IPS-NIHi7 (cell line): Measurements from ENCODE around the gene CRCP.
A peak's percentile ranks its signal among the peaks of the same experiment; 100 is the strongest.
"Not testable (repeated sequence)": the region's sequence is repeated elsewhere in the genome, so short reads cannot be mapped to it uniquely, and the experiment has no call there.

Experiments
- DNase-seq: peaks from one replicate; pipeline ENCODE4 v3.0.0; 2012; ENCODE audit warnings: mixed read lengths; ENCODE audit errors: extremely low spot score

CRCP gene

GRCh38 chr7:66108410-66108809, 6.2 kb upstream of the CRCP start:
- not testable (repeated sequence) for DNase-seq

- no peak for DNase-seq
Observed at GRCh38 chr7:66110856-66111255, 3.8 kb upstream of the CRCP start.

- DNase-seq, result not testable (repeated sequence)
Observed at GRCh38 chr7:66116680-66117420, 2.2 kb downstream of the CRCP start.

- DNase-seq, result no peak
Observed at GRCh38 chr7:66118603-66119002, 4.0 kb downstream of the CRCP start.

GRCh38 chr7:66119245-66119850, 4.7 kb downstream of the CRCP start:
- no peak for DNase-seq

- DNase-seq, result no peak
Observed at GRCh38 chr7:66123175-66123528, 8.5 kb downstream of the CRCP start.

- not testable (repeated sequence) for DNase-seq
Observed at GRCh38 chr7:66124569-66124861, 9.9 kb downstream of the CRCP start.

GRCh38 chr7:66125052-66125694, 10.5 kb downstream of the CRCP start:
- no peak for DNase-seq

- DNase-seq, result not testable (repeated sequence)
Observed at GRCh38 chr7:66125781-66126352, 11.2 kb downstream of the CRCP start.

GRCh38 chr7:66127172-66127571, 12.5 kb downstream of the CRCP start:
- not testable (repeated sequence) for DNase-seq

GRCh38 chr7:66138994-66139752, 24.5 kb downstream of the CRCP start:
- DNase-seq, result no peak

- peak; percentile 36 for DNase-seq
Observed at GRCh38 chr7:66140924-66141323, 26.3 kb downstream of the CRCP start.

- no peak for DNase-seq
Observed at GRCh38 chr7:66142334-66142733, 27.7 kb downstream of the CRCP start.

- no peak for DNase-seq
Observed at GRCh38 chr7:66142996-66143395, 28.3 kb downstream of the CRCP start.

- no peak for DNase-seq
Observed at GRCh38 chr7:66143876-66144332, 29.3 kb downstream of the CRCP start.

- DNase-seq, result no peak
Observed at GRCh38 chr7:66145400-66146104, 30.9 kb downstream of the CRCP start.

GRCh38 chr7:66146701-66147100, 32.1 kb downstream of the CRCP start:
- no peak for DNase-seq

- not testable (repeated sequence) for DNase-seq
Observed at GRCh38 chr7:66147657-66148056, 33.0 kb downstream of the CRCP start.

GRCh38 chr7:66150471-66150870, 35.8 kb downstream of the CRCP start:
- no peak for DNase-seq

- peak; percentile 71 for DNase-seq
Observed at GRCh38 chr7:66152371-66153191, 37.9 kb downstream of the CRCP start.

GRCh38 chr7:66153691-66154090, 39.0 kb downstream of the CRCP start:
- no peak for DNase-seq
